GM12892 (cell line): Measurements from ENCODE around the gene SFTPB.
"Not testable (repeated sequence)": the region's sequence is repeated elsewhere in the genome, so short reads cannot be mapped to it uniquely, and the experiment has no call there.

Source experiments
- DNase-seq: peaks from one replicate; pipeline ENCODE4 v3.0.0; 2011; ENCODE audit not compliant: insufficient read length
- FAIRE-seq: peaks from 2 replicates; lab custom pipeline; 2011; peaks lifted over from hg19 to GRCh38; lab: Jason Lieb, UNC
- POLR2A ChIP-seq: IDR thresholded peaks from 2 replicates; pipeline ENCODE4 v1.6.1; 2011; ENCODE audit warnings: low read depth, low read length, control low read depth
- POLR2AphosphoS5 ChIP-seq: IDR thresholded peaks from 2 replicates; pipeline ENCODE4 v1.6.1; 2011; ENCODE audit warnings: low read depth, low read length, control low read depth
- TAF1 ChIP-seq: IDR thresholded peaks from 2 replicates; pipeline ENCODE4 v1.6.1; 2011; ENCODE audit warnings: low read depth, mild to moderate bottlenecking, control low read depth, low read length, borderline replicate concordance

The SFTPB gene

GRCh38 chr2:85669549-85669948, 1.6 kb upstream of the SFTPB start:
- DNase-seq (no peak), FAIRE-seq (peak; percentile 56)
- TF ChIP-seq POLR2A (no peak), TAF1 (no peak), POLR2AphosphoS5 (no peak)

- DNase-seq (no peak), FAIRE-seq (no peak)
- TF ChIP-seq POLR2AphosphoS5 (no peak), POLR2A (no peak), TAF1 (no peak)
Observed at GRCh38 chr2:85668857-85669142, 801 bp upstream of the SFTPB start.

GRCh38 chr2:85667561-85668008, 414 bp downstream of the SFTPB start:
- DNase-seq (no peak), FAIRE-seq (no peak)
- TF ChIP-seq TAF1: no peak
- no peak for TF ChIP-seq POLR2A
- TF ChIP-seq POLR2AphosphoS5: no peak

GRCh38 chr2:85666435-85667316, 1.3 kb downstream of the SFTPB start:
- FAIRE-seq: no peak
- no peak for DNase-seq
- TF ChIP-seq POLR2A (no peak), POLR2AphosphoS5 (no peak), TAF1 (no peak)

- TF ChIP-seq POLR2A: no peak
- TF ChIP-seq TAF1: no peak
- TF ChIP-seq POLR2AphosphoS5: no peak
- DNase-seq (no peak), FAIRE-seq (no peak)
Observed at GRCh38 chr2:85666016-85666415, 2.0 kb downstream of the SFTPB start.

- FAIRE-seq (no peak), DNase-seq (no peak)
- no peak for TF ChIP-seq POLR2AphosphoS5
- TF ChIP-seq TAF1: no peak
- no peak for TF ChIP-seq POLR2A
Observed at GRCh38 chr2:85665264-85665937, 2.6 kb downstream of the SFTPB start.

GRCh38 chr2:85663594-85664565, 4.1 kb downstream of the SFTPB start:
- DNase-seq (no peak), FAIRE-seq (no peak)
- no peak for TF ChIP-seq POLR2A
- no peak for TF ChIP-seq TAF1
- TF ChIP-seq POLR2AphosphoS5: no peak

GRCh38 chr2:85662899-85663593, 5.0 kb downstream of the SFTPB start:
- no peak for TF ChIP-seq POLR2A
- no peak for TF ChIP-seq POLR2AphosphoS5
- no peak for TF ChIP-seq TAF1
- FAIRE-seq (no peak), DNase-seq (no peak)

- TF ChIP-seq POLR2AphosphoS5 (no peak), POLR2A (no peak), TAF1 (no peak)
- DNase-seq: no peak
- FAIRE-seq: no peak
Observed at GRCh38 chr2:85661139-85661858, 6.7 kb downstream of the SFTPB start.

- DNase-seq: no peak
- no peak for FAIRE-seq
- TF ChIP-seq TAF1: no peak
- no peak for TF ChIP-seq POLR2A
- TF ChIP-seq POLR2AphosphoS5: no peak
Observed at GRCh38 chr2:85660725-85661124, 7.3 kb downstream of the SFTPB start.

- DNase-seq, FAIRE-seq: not testable (repeated sequence)
Observed at GRCh38 chr2:85660301-85660700, 7.7 kb downstream of the SFTPB start.
